WTC11 (cell line): Measurements from ENCODE around the gene GALNT9. TPM values are rescaled to one million over a fixed set of nuclear protein-coding genes. Genes with fewer than 3 reads are reported as not detected.

Experiments
- ATAC-seq: fragments of 200-7000 bp; cut with Tn5 transposase; 2 replicates; pipeline ENCODE4 v1.10.0; 2021; ENCODE audit warnings: mild to moderate bottlenecking, moderate library complexity
- CTCF ChIA-PET: fragments of 300-600 bp; sonication (Branson Sonifier 250); formaldehyde crosslinking; loops from one replicate; lab custom pipeline; 2021; ENCODE audit warnings: antibody characterized with exemption; lab: Charles Lee
- POLR2A ChIA-PET: fragments of 350-600 bp; sonication (Branson Sonifier 250); formaldehyde crosslinking; loops from one replicate; lab custom pipeline; 2021; ENCODE audit warnings: antibody characterized with exemption; lab: Charles Lee
- DNase-seq: peaks from one replicate; pipeline ENCODE4 v3.0.0; 2021; ENCODE audit warnings: low spot score
- H3K27ac Mint-ChIP-seq: 2 replicates; pipeline ENCODE4 v1.8.0; 2021; ENCODE audit warnings: mixed read lengths
- H3K27me3 Mint-ChIP-seq: 2 replicates; pipeline ENCODE4 v1.8.0; 2021; ENCODE audit warnings: low read depth, mild to moderate bottlenecking, moderate library complexity, mixed read lengths
- H3K36me3 Mint-ChIP-seq: 2 replicates; pipeline ENCODE4 v1.8.0; 2021; ENCODE audit warnings: mixed read lengths
- H3K4me1 Mint-ChIP-seq: 2 replicates; pipeline ENCODE4 v1.8.0; 2022; ENCODE audit warnings: mixed read lengths
- H3K4me3 Mint-ChIP-seq: 2 replicates; pipeline ENCODE4 v1.8.0; 2021; ENCODE audit warnings: mild to moderate bottlenecking, moderate library complexity, mixed read lengths
- H3K9me3 Mint-ChIP-seq: 2 replicates; pipeline ENCODE4 v1.8.0; 2021; ENCODE audit warnings: mixed read lengths
- CDX4 ChIP-seq: fragments of 250-450 bp; sonication (Bioruptor Pico); IDR thresholded peaks from 2 replicates; pipeline ENCODE4 v1.9.0; 2021; ENCODE audit warnings: moderate library complexity, mild to moderate bottlenecking, inconsistent platforms, borderline replicate concordance
- E2F4 ChIP-seq: sonication (generic); formaldehyde crosslinking; IDR thresholded peaks from 2 replicates; pipeline ENCODE4 v1.8.1; 2022; ENCODE audit warnings: low read depth, mild to moderate bottlenecking, moderate library complexity, missing genetic modification reagents, borderline replicate concordance
- ELF4 ChIP-seq: sonication (generic); formaldehyde crosslinking; IDR thresholded peaks from 2 replicates; pipeline ENCODE4 v1.8.1; 2022; ENCODE audit warnings: low read depth, mild to moderate bottlenecking, moderate library complexity, missing genetic modification reagents
- GRHL2 ChIP-seq: fragments of 250-450 bp; sonication (Bioruptor Pico); IDR thresholded peaks from 2 replicates; pipeline ENCODE4 v1.8.0; 2022; ENCODE audit warnings: mild to moderate bottlenecking, moderate library complexity; ENCODE audit not compliant: insufficient replicate concordance, severe bottlenecking
- IRF2 ChIP-seq: sonication (generic); formaldehyde crosslinking; IDR thresholded peaks from 2 replicates; pipeline ENCODE4 v1.8.0; 2022; ENCODE audit warnings: low read depth, missing genetic modification reagents, borderline replicate concordance
- JAZF1 ChIP-seq: fragments of 250-450 bp; sonication (Bioruptor Pico); IDR thresholded peaks from 2 replicates; pipeline ENCODE4 v1.9.0; 2021; ENCODE audit warnings: moderate library complexity, mild to moderate bottlenecking, inconsistent platforms
- MLX ChIP-seq: sonication (generic); formaldehyde crosslinking; IDR thresholded peaks from 2 replicates; pipeline ENCODE4 v1.8.1; 2023; ENCODE audit warnings: mild to moderate bottlenecking, missing genetic modification reagents, moderate library complexity
- MXD4 ChIP-seq: fragments of 250-450 bp; sonication (Bioruptor Pico); IDR thresholded peaks from 2 replicates; pipeline ENCODE4 v1.8.0; 2021; ENCODE audit warnings: mild to moderate bottlenecking, moderate library complexity, borderline replicate concordance
- NFE2L1 ChIP-seq: sonication (generic); formaldehyde crosslinking; IDR thresholded peaks from 2 replicates; pipeline ENCODE4 v1.8.1; 2023; ENCODE audit warnings: missing genetic modification reagents
- NFYB ChIP-seq: sonication (generic); formaldehyde crosslinking; conservative IDR thresholded peaks from 2 replicates; pipeline ENCODE4 v1.8.0; 2022; ENCODE audit warnings: low read depth, missing genetic modification reagents
- NR3C1 ChIP-seq: sonication (generic); formaldehyde crosslinking; conservative IDR thresholded peaks from 2 replicates; pipeline ENCODE4 v1.8.1; 2023; ENCODE audit warnings: low read depth, mild to moderate bottlenecking, missing genetic modification reagents
- PRRX2 ChIP-seq: fragments of 250-450 bp; sonication (Bioruptor Pico); IDR thresholded peaks from 2 replicates; pipeline ENCODE4 v1.8.0; 2021; ENCODE audit warnings: mild to moderate bottlenecking
- SOX15 ChIP-seq: fragments of 250-450 bp; sonication (Bioruptor Pico); IDR thresholded peaks from 2 replicates; pipeline ENCODE4 v1.9.0; 2021; ENCODE audit warnings: mild to moderate bottlenecking
- TEAD1 ChIP-seq: sonication (generic); formaldehyde crosslinking; IDR thresholded peaks from 2 replicates; pipeline ENCODE4 v1.8.0; 2022; ENCODE audit warnings: mild to moderate bottlenecking, missing genetic modification reagents
- USF2 ChIP-seq: sonication (generic); formaldehyde crosslinking; IDR thresholded peaks from 2 replicates; pipeline ENCODE4 v1.8.1; 2023; ENCODE audit warnings: mild to moderate bottlenecking, missing genetic modification reagents, moderate library complexity
- ZNF121 ChIP-seq: sonication (generic); formaldehyde crosslinking; IDR thresholded peaks from 2 replicates; pipeline ENCODE4 v1.8.0; 2023; ENCODE audit warnings: missing genetic modification reagents
- ZNF263 ChIP-seq: sonication (generic); formaldehyde crosslinking; IDR thresholded peaks from 2 replicates; pipeline ENCODE4 v1.8.1; 2022; ENCODE audit warnings: low read depth, mild to moderate bottlenecking, moderate library complexity, missing genetic modification reagents
- total RNA-seq: library from RNA; stranded (reverse); gene quantifications from 3 replicates; pipeline ENCODE4 v1.2.3, GENCODE V29; 2021
- TF ChIP-seq, protein P1 (sequence below): fragments of 250-450 bp; sonication (Bioruptor Pico); IDR thresholded peaks from 2 replicates; pipeline ENCODE4 v1.9.0; 2021; ENCODE audit warnings: mild to moderate bottlenecking
- TF ChIP-seq, protein P2 (sequence below): sonication (generic); formaldehyde crosslinking; conservative IDR thresholded peaks from 2 replicates; pipeline ENCODE4 v1.8.1; 2023; ENCODE audit warnings: mild to moderate bottlenecking, low read depth, missing genetic modification reagents, moderate library complexity
- TF ChIP-seq, protein P3 (sequence below): sonication (generic); formaldehyde crosslinking; IDR thresholded peaks from 2 replicates; pipeline ENCODE4 v1.8.1; 2023; ENCODE audit warnings: mild to moderate bottlenecking, missing genetic modification reagents
- TF ChIP-seq, protein P4 (sequence below): sonication (generic); formaldehyde crosslinking; IDR thresholded peaks from 2 replicates; pipeline ENCODE4 v1.8.1; 2022; ENCODE audit warnings: mild to moderate bottlenecking, moderate library complexity, missing genetic modification reagents
- TF ChIP-seq, protein P5 (sequence below): fragments of 250-450 bp; sonication (Bioruptor Pico); IDR thresholded peaks from 2 replicates; pipeline ENCODE4 v1.9.0; 2021; ENCODE audit warnings: mild to moderate bottlenecking

GALNT9 gene
- total RNA-seq, 1 experiment from 2014 or later, result 0.90 TPM

GRCh38 chr12:132217800-132218526 lies 111.4 kb downstream of the GALNT9 start:
- peaks cover 66% of the 10 kb centered on the region for H3K27me3 Mint-ChIP-seq
- CTCF ChIA-PET, result no interaction called here
- no peaks in the 10 kb centered on the region for H3K4me1 Mint-ChIP-seq
- DNase-seq (no peak), ATAC-seq (no peak)
- peaks cover 7% of the 10 kb centered on the region for H3K9me3 Mint-ChIP-seq
- H3K4me3 Mint-ChIP-seq, result no peak overlapping the region
- H3K36me3 Mint-ChIP-seq, result no peaks in the 10 kb centered on the region
- TF ChIP-seq ZNF121 (CRISPR knock-in tag) (no peak), MLX (CRISPR knock-in tag) (no peak), GRHL2 (CRISPR knock-in tag) (no peak), MXD4 (CRISPR knock-in tag) (no peak), SOX15 (no peak)
- TF ChIP-seq, protein P1, sequence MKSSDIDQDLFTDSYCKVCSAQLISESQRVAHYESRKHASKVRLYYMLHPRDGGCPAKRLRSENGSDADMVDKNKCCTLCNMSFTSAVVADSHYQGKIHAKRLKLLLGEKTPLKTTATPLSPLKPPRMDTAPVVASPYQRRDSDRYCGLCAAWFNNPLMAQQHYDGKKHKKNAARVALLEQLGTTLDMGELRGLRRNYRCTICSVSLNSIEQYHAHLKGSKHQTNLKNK (CRISPR knock-in tag), result no peak
- TF ChIP-seq, protein P2, sequence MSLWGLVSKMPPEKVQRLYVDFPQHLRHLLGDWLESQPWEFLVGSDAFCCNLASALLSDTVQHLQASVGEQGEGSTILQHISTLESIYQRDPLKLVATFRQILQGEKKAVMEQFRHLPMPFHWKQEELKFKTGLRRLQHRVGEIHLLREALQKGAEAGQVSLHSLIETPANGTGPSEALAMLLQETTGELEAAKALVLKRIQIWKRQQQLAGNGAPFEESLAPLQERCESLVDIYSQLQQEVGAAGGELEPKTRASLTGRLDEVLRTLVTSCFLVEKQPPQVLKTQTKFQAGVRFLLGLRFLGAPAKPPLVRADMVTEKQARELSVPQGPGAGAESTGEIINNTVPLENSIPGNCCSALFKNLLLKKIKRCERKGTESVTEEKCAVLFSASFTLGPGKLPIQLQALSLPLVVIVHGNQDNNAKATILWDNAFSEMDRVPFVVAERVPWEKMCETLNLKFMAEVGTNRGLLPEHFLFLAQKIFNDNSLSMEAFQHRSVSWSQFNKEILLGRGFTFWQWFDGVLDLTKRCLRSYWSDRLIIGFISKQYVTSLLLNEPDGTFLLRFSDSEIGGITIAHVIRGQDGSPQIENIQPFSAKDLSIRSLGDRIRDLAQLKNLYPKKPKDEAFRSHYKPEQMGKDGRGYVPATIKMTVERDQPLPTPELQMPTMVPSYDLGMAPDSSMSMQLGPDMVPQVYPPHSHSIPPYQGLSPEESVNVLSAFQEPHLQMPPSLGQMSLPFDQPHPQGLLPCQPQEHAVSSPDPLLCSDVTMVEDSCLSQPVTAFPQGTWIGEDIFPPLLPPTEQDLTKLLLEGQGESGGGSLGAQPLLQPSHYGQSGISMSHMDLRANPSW (CRISPR knock-in tag), result no peak
- POLR2A ChIA-PET, result no interaction called here
- no peak overlapping the region for H3K27ac Mint-ChIP-seq

DNA sequence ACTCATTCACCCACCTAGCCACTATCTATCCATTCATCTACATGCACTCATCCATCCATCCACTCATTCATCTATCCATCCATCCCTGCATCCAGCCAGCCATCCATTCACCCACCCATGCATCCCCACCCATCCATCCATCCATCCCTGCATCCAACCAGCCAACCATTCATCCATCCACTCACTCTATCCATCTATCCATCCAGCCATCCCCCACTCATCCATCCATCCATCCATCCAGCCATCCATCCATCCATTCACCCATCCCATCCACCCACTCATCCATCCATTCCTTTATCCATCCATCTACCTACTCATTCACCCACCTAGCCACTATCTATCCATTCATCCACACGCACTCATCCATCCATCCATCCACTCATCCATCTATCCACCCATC lies 112.0 kb downstream of the GALNT9 start:
- POLR2A ChIA-PET, result no interaction called here
- no peaks in the 10 kb centered on the region for H3K36me3 Mint-ChIP-seq
- peaks cover 7% of the 10 kb centered on the region for H3K9me3 Mint-ChIP-seq
- H3K27ac Mint-ChIP-seq, result no peak overlapping the region
- ATAC-seq, result no peak
- CTCF ChIA-PET, result no interaction called here
- no peak for DNase-seq
- H3K27me3 Mint-ChIP-seq, result peaks cover 66% of the 10 kb centered on the region
- H3K4me3 Mint-ChIP-seq, result no peak overlapping the region
- H3K4me1 Mint-ChIP-seq, result no peaks in the 10 kb centered on the region
- TF ChIP-seq ELF4, result no peak
- no peak for TF ChIP-seq NFE2L1 (CRISPR knock-in tag)
- no peak for TF ChIP-seq PRRX2 (CRISPR knock-in tag)
- TF ChIP-seq ZNF263 (CRISPR knock-in tag), result no peak
- no peak for TF ChIP-seq IRF2 (CRISPR knock-in tag)
- TF ChIP-seq, protein P3, sequence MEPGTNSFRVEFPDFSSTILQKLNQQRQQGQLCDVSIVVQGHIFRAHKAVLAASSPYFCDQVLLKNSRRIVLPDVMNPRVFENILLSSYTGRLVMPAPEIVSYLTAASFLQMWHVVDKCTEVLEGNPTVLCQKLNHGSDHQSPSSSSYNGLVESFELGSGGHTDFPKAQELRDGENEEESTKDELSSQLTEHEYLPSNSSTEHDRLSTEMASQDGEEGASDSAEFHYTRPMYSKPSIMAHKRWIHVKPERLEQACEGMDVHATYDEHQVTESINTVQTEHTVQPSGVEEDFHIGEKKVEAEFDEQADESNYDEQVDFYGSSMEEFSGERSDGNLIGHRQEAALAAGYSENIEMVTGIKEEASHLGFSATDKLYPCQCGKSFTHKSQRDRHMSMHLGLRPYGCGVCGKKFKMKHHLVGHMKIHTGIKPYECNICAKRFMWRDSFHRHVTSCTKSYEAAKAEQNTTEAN, result no peak
- TF ChIP-seq, protein P1 (CRISPR knock-in tag), result no peak
- TF ChIP-seq USF2 (CRISPR knock-in tag), result no peak
- no peak for TF ChIP-seq JAZF1 (CRISPR knock-in tag)
- TF ChIP-seq NFYB (CRISPR knock-in tag), result no peak
- no peak for TF ChIP-seq E2F4
- TF ChIP-seq, protein P4, sequence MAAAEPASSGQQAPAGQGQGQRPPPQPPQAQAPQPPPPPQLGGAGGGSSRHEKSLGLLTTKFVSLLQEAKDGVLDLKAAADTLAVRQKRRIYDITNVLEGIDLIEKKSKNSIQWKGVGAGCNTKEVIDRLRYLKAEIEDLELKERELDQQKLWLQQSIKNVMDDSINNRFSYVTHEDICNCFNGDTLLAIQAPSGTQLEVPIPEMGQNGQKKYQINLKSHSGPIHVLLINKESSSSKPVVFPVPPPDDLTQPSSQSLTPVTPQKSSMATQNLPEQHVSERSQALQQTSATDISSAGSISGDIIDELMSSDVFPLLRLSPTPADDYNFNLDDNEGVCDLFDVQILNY (CRISPR knock-in tag), result no peak
- TF ChIP-seq TEAD1 (CRISPR knock-in tag), result no peak
- TF ChIP-seq NR3C1, result no peak
- TF ChIP-seq, protein P5, sequence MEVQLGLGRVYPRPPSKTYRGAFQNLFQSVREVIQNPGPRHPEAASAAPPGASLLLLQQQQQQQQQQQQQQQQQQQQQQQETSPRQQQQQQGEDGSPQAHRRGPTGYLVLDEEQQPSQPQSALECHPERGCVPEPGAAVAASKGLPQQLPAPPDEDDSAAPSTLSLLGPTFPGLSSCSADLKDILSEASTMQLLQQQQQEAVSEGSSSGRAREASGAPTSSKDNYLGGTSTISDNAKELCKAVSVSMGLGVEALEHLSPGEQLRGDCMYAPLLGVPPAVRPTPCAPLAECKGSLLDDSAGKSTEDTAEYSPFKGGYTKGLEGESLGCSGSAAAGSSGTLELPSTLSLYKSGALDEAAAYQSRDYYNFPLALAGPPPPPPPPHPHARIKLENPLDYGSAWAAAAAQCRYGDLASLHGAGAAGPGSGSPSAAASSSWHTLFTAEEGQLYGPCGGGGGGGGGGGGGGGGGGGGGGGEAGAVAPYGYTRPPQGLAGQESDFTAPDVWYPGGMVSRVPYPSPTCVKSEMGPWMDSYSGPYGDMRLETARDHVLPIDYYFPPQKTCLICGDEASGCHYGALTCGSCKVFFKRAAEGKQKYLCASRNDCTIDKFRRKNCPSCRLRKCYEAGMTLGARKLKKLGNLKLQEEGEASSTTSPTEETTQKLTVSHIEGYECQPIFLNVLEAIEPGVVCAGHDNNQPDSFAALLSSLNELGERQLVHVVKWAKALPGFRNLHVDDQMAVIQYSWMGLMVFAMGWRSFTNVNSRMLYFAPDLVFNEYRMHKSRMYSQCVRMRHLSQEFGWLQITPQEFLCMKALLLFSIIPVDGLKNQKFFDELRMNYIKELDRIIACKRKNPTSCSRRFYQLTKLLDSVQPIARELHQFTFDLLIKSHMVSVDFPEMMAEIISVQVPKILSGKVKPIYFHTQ (CRISPR knock-in tag), result no peak
- no peak for TF ChIP-seq CDX4 (CRISPR knock-in tag)
- TF ChIP-seq GRHL2 (CRISPR knock-in tag), result no peak
